HT-29 (cell line): ENCODE data around the gene FBXO47. TPM values are rescaled to one million over a fixed set of nuclear protein-coding genes. Genes with fewer than 3 reads are reported as not detected.
A peak's percentile ranks its signal among the peaks of the same experiment; 100 is the strongest.

Experiments
- DNase-seq: peaks from one replicate; pipeline ENCODE4 v3.0.0-alpha.2; 2015; ENCODE audit warnings: low spot score
- total RNA-seq: library from RNA; depleted of rRNA; stranded (reverse); fragments of >200 nt; shearing (Covaris generic); gene quantifications from 2 replicates; pipeline ENCODE4 v1.2.3, GENCODE V29; 2014; rRNA removed

The FBXO47 gene, protein sequence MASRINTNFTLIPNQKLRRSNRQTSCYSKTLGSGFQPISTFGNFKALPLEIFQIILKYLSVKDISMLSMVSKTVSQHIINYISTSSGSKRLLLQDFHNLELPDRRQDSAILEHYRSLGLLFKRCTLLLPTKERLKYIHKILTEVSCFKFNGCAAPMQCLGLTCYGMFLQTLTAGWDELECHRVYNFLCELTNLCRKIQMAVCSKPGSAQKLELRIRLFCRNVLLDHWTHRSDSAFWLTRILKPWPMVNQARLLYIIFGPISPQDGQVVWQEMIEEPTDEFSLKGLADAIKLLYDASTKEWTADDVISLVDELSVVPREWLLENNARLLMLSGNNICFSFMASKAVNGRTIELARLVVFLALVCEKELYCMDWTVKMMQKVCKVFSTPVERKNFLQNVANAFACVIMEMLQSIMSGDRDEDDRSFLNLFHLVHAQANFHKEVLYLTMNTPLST
- total RNA-seq: not detected in 2 replicates

DNA sequence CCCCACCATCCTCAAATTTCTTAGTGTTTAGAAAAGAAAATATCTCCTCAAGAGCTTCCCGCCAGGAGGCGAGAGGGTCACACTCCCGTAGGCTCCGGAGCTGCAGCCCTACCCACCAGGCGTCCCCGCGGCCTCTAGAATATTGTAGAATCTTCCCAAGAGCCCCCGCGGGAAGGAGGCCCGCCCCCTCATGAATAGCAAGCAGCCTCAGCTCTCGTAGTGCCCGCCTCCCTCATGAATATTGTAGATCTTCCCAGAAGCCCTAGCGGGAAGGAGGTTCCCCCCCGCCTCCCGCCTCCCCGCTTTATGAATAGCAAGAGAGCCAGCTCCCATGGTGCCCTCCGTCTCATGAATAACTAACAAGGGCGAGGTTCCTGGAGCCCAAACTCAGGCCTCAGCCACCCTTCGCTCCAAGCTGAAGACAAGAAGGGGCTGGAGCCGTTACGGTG is at the start of gene FBXO47:
TSS of gene FBXO47 (minus strand) at position 114 of the 449 bp plus-strand sequence. CDS start 4,378 bp downstream, outside the sequence.
- peak; percentile 99 for DNase-seq

DNA sequence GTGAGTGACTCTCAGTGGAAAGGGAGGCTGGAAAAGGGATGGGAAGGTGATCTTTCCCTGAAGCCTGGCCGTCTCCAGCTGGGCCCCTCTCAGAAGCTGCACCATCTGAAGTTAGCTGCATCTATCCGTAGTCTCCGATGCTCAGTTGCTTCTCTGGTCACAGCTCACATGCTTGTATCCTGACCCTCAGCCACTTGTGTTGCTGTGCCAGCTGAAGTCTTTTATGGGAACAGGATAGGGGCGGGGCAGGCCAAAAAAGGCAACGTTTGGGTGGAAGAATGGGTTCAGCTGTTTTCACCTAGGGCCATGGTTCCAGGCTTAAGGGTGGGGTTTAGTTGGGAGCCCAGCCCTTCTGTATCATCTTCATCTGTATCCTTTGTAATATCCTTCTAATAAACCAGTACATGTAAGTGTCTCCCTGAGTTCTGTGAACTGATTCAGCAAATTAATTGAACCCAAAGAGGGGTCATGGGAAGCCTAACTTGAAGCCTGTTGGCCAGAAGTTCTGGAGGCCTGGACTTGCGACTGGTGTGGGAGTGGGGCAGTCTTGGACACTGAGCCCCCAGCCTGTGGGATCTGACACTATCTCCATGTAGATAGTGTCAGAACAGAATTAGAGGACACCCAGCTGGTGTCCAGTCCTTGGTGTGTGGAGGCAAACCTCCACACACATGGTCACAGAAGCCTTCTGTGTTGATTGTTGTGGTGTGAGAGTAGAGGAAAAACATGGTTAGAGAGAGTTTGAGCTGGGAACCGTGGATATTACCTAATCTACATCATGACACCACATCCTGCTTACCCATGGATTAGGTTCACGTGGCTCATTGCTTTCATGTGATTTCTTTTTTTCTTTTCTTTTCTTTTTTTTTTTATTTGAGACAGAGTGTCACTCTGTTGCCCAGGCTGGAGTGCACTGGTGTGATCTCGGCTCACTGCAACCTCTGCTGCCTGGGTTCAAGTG is 49.3 kb upstream of the FBXO47 start:
- no peak for DNase-seq

DNA sequence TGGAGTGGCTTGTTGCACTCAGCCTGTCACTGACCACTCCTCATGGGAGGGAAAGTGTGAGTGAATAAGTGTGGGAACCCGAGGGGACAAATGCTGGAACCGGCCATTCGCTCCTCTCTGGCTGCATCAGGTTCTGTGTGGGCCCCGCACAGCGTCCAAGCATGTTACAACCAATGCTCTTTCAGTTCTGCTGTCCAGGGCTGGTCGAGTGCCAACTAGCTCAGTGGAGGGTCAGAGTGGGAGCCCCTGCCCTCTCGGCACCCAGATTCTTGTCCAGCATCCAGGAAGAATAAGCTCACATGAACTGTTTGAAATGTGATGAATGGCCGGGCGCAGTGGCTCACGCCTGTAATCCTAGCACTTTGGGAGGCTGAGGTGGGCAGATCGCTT is 48.3 kb upstream of the FBXO47 start:
- no peak for DNase-seq

DNA sequence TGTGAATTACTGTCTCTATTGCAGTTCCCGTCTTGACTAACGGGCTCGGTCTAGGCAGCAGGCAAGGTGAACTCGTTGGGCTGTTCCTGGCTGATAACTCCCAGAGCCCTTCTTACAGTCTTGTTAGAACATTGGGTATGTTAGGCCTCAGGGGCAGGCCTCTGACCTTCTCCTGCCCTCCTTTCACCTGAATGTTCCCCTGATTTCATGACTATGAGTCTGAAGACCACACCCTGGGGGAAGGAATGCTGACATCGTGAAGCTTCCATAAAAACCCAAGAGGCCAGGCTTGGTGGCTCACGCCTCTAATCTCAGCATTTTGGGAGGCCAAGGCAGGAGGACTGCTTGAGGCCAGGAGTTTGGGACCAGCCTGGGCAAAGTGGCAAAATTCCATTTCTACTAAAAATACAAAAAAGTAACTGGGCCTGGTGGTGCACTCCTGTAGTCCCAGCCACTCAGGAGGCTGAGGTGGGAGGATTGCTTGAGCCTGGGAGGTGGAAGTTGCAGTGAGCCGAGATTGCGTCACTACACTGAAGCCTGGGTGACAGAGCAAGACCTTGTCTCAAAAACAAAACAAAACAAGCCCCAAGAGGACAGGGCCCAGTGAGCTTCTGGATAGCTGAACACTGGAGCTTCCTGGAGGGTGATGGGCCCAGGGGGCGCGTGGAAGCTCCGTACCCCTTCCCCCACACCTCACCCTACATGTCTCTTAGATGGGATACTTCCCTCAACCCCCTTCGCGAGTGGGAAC is 47.8 kb upstream of the FBXO47 start:
- DNase-seq: no peak

DNA sequence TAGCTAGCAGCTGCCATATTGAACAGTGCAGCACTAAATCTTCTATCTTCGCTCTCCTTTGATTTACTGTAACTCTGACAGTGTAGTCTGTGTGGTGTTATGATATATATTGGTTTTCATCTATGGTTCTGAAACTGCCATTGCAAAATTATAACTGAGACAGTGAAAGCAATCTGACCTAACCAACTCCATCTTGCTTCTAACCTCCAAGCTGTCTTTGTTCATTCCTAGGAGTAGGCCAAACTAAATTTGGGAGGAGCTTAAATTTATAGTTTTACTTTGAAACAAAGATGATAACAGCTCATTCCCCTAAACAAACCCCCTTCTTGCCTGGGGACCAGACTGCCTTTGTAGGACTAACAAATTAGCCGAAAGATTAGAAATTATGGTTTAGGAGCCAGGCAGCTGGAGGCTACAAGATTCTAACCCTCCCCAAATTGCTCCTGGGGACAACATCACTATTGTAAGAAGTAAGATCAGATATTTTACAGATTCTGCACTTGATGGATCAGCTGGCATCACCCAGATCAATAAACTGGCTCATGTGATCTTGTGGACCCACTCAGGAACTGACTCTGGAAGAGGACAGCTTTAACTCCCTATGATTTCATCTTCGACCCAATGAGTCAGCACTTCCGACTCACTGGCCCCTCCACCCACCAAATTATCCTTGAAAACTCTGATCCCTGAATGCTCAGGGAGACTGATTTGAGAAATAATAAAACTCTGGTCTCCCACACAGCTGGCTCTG is 47.0 kb upstream of the FBXO47 start:
- DNase-seq: no peak

DNA sequence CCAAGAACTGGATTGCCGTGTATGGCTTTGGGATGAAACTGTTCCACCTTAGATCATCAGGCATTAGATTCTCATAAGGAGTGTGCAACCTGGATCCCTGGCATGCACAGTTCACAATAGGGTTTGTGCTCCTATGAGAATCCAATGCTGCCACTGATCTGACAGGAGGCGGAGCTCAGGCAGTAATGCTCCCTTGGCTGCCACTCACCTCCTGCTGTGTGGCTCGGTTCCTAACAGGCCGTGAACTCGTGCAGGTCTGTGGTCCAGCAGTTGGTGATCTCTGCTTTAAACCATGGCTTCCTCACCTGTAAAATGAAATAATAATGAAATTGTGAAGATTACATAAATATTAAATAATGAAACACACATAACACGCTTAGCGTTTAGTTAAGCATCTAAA is 45.5 kb upstream of the FBXO47 start:
- DNase-seq: no peak

DNA sequence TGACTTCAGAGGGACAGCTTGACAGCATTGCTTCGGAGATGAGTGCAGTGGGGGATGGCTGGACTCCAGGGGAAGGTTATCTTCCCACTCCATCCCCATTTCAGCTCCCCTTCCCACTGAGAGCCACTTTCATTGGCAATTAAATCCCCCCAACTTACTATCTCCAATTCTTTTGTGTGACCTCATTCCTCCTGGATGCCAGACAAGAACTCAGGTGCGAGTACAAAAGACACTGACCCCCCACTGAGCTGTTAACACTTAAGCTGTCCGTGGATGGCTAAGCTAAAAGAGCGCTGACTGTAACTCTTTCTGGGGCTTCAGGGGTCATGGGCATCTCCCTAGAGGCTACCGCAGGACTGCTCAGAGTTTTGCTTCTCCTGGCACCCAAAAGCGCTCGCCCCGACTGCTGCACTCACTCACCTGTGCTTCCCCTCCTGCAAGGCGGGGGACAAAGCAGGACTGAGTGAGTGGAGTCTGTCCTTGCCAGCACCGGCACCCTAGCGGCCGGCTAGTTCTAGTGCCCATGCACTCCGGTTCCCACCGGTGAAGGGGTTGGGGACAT is 44.8 kb upstream of the FBXO47 start:
- no peak for DNase-seq

DNA sequence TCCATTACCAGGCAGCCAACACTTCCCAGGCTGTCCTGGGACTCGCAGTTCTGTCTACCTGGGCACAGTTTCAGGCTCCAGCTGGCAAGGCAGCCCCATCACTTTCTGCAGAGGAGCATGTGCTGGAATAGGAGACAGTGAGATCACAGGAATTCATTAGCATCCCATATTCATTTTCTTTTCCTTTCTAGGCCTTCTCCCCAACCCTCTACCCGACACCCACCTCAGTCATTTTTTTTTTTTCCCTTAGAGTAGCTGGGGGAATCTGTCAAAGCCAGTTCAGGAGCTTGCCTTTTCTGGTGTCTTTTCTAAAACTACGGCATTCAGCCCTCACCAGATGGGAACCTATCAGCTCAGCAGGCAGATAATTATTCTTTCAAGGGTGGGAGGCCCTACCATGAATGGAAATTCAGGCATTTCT is 42.4 kb upstream of the FBXO47 start:
- no peak for DNase-seq

DNA sequence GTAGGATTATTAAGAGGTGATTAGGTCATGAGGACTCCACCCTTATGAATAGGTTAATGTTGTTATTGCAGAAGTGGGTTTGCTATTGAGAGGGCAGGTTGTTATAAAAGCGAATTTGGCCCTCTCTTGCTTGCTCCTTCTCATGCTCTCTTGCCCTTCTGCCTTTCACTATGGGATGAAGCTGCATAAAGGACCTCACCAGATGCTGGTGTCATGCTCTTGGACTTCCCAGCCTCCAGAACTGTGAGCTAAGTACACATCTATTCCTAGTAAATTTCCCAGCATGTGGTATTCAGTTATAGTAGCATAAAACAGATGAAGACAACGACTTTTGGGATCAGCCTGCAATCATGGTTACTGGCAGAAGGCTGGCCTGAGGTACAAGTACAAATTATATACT is 41.4 kb upstream of the FBXO47 start:
- DNase-seq: no peak

DNA sequence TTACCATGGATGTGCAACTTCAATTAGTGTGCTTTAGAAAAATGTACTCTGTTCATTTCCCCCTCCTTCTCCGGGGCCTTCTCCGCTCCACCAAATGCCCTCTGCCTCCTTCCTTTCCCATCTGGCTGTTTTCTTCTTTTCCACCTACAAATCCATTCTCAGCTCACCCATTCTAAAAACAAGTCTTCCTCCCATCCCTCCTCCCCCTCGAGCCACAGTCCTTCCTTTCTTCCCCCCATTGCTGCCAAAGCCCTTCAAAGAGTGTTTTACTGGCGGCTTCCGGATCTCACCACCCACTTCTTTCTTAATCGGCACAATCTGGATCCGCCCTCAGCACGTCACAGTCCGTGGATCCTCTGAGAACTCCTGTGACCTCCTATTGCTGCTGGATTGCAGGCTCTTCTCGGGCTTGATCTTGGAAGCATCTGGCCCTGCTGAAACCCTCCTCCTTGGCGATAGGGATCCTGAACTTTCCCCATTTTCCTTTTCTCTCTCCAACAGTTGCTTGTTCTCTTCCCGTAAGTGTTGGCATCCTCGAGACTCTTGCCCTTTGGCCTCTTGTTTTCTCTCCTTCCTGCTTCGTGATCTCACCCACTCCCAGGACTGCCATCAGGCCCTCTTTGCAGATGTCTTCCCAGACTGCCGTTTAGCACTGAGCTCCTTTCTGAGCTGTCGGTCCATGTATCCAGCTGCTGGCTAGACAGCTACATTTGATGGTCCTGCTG is 36.0 kb upstream of the FBXO47 start:
- DNase-seq: peak; percentile 82

DNA sequence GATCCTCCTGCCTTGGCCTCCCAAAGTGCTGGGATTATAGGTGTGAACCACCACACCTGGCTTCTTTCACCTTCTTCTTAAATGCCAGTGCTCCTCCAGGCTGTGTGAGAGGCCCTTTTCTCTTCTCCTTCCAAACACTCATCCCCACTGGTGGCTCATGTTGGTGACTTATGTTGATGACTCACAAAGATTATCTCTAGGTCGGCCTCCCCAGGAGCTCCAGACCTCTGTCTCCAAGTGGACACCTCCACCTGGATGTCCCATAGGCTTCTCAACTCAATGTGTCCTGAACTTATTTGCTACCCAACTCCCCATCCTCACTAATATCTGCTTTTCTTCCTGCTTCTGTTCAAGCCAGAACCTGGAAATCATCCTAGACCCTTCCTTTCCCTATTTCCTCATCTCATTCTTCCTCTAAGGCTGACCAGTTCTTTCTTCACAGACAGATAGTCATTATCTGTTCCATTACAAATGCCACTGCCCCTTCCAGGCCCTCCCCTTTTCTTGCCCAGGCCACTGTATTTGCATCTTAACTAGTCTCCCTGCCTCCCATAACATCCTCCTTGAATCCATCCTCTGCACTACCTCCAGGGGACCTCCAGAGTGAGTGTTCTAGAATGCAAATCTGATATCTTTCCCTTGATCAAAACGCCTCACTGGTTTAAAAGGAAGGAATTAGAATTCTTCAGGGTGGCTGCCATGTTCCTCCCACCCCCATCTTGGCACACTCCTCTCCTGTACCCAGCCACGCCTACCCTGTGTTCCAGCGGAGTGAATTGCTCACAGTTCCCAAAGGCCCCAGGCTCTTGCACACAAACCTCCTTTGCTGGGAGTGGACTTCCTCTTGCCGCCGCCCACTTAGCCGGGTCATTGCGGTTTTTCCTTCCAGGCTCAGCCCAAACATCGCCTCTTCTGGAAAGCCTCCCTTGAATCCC is 34.8 kb upstream of the FBXO47 start:
- DNase-seq: peak; percentile 54

DNA sequence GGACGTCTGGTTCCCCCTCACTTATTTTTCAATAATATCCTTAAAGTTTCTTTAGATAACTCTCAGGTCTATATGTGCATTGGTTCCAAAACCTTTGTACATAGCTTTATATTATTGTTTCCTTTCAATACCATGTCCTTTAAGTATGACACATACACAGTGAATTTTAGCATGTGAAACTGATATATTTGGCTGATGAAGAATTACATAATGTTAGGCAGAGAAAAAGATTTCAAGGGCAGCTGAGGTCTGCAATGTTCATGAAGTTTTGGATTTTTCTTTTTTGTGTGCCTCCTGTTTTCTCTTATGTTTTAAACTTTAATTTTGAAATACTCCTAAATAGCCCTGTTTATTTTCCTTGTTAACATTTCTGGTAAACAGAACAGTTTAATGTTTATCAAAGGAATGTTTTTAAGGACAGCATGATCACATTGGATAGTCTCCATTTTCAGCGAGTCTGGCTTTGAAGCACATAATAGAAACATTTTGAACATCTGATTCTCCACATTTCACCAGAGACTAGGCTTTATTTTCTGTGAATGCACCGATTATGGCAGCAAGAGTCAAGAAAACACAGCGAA is 32.9 kb upstream of the FBXO47 start:
- DNase-seq: no peak

DNA sequence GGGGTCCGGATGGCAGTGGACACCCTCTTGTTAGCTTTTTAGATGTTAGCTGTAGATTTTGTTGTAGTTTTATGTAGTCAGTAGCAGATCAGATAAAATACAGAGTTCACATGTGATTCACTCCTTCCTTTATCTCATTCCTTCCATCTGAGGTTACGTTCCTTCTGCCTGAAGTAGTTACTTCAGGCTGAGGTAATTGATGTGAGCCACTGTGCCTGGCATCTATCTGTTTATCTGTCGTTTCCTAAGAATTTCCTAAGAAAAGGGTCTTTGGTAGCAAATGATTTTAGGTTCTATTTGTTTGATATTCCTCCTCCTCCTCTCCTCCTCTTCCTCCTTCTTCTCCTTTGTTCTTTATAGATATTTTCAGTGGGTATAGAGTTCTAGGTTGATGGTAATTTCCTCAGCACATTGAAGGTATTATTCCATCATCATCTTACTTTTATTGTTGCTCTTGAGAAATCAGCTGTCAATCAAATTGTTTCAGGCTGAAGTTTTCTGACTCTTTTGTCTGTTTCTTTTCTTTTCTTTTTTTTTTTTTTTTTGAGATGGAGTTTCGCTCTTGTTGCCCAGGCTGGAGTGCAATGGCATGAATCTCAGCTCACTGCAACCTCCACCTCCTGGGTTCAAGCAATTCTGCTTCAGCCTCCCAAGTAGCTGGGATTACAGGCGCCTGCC is 29.6 kb upstream of the FBXO47 start:
- no peak for DNase-seq

DNA sequence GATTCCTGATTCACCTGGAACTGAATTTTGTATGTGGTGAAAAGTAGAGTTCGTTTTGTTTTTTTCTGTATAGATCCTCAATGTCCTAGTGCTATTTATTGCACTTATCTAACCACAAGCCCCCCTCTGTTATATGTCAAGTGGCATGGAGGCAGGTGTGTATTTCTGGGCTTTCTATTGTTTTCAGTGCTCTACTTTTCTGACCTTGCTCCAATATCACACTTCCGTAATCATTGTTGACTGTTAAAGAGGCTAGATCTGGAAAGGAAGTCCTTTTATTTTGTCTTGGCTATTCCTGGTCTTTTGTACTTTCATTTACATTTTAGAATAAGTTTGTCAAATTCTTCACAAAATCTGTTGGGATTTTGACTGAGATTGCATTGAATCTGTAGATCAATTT is 26.8 kb upstream of the FBXO47 start:
- DNase-seq: no peak

DNA sequence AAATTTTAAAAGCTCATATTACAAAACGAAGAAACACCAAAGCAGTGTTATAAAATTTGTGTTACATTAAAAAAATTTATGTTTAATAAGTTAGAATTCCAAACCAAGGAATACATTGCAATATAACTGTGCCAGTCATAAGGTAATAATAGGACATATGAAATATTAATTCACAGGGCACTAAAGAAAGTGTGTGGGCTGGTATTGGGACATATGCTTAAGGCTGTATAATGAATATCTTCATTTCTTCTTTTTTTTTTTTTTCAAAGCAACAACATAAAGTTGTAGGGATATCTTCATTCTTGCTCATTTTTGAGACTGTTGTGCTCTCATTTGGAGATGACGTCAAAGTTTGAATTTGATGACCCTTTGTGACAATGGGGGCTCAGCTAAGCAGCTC is 17.5 kb upstream of the FBXO47 start:
- no peak for DNase-seq

DNA sequence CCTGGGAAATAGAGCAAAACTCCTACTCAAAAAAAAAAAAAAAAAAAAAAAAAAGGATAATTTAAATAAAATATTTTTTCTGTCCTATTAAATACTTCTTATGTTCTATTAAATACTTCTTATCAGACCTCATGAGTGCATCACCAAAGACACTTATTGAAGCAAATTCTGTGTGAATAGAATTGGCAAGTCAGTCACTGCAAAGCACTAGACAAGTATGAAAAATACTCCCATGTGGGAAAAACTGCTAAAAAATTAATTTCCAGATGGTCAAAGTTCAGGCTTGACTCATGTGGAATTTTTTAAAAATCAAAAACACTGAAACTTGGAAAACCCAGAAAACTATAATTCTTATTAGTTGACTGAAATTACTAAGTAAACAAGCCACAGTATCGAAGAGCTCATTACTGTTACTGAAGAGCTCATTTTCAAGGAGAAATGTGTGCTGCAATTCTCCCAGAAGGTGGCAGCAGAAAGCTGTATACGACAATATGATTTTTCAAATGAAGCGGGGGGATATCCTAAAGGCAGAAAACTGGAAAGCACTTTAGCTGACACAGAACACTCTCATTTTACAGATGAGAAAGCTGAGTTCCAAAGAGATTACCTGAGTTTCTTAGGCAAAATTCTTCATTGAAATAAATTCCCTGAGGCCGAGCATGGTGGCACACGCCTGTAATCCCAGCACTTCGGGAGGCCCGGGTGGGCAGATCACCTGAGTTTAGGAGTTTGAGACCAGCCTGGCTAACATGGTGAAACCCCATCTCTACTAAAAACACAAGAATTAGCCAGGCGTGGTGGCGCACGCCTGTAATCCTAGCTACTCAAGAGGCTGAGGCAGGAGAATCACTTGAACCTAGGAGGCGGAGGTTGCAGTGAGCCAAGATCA is 15.9 kb upstream of the FBXO47 start:
- peak; percentile 90 for DNase-seq

DNA sequence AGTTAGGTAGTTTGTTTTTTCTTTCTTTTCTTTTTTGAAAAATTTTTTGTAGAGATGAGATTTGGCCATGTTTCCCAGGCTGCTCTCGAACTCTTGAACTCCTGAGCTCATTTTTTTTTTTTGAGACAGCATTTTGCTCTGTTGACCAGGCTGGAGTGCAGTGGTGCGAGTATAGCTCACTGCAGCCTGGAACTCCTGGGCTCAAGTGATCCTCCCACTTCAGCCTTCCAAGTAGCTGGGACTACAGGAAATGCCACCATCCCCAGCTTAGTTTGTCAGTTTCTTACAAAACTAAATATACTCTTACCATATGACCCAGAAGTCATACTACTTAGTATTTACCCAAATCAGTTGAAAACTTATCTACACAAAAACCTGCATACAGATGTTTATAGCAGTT is 14.4 kb upstream of the FBXO47 start:
- no peak for DNase-seq
